DND-41 (cell line): ENCODE measurements around the gene LRRC59.

Source experiments
- ATAC-seq: fragments of 200-7000 bp; cut with Tn5 transposase; 3 replicates; pipeline ENCODE4 v1.9.1; 2021; ENCODE audit warnings: low read depth; ENCODE audit not compliant: insufficient read depth
- DNase-seq: peaks from one replicate; pipeline ENCODE4 v3.0.0-alpha.2; 2020
- H2AFZ ChIP-seq: 2 replicates; pipeline ENCODE4 v1.6.0; 2012; ENCODE audit warnings: low read depth, low read length
- H3K27ac ChIP-seq: 2 replicates; pipeline ENCODE4 v1.5.1; 2012; ENCODE audit warnings: low read length, inconsistent platforms
- H3K27me3 ChIP-seq: fragments of 200-600 bp; sonication (generic); 2 replicates; pipeline ENCODE4 v1.6.0; 2012; ENCODE audit warnings: low read length, mild to moderate bottlenecking, inconsistent platforms; ENCODE audit not compliant: insufficient read depth, poor library complexity
- H3K36me3 ChIP-seq: 2 replicates; pipeline ENCODE4 v1.5.1; 2012; ENCODE audit warnings: low read length, inconsistent platforms; ENCODE audit not compliant: insufficient read depth
- H3K4me1 ChIP-seq: 2 replicates; pipeline ENCODE4 v1.5.1; 2012; ENCODE audit warnings: mild to moderate bottlenecking, low read length; ENCODE audit not compliant: insufficient read depth
- H3K4me2 ChIP-seq: 2 replicates; pipeline ENCODE4 v1.6.0; 2012; ENCODE audit warnings: mild to moderate bottlenecking, moderate library complexity, low read length, inconsistent platforms; ENCODE audit not compliant: insufficient read depth
- H3K4me3 ChIP-seq, 2 experiments: fragments of 200-600 bp in 1 of 2; shearing (Covaris generic) in 1 of 2; 2 replicates each; pipeline ENCODE4 v1.5.1; 2012 to 2016; ENCODE audit warnings: inconsistent platforms in 2 of 2, low read length in 2 of 2, mild to moderate bottlenecking in 2 of 2, low read depth in 1 of 2, moderate library complexity in 1 of 2
- H3K79me2 ChIP-seq: 2 replicates; pipeline ENCODE4 v1.6.0; 2012; ENCODE audit warnings: low read length, inconsistent platforms; ENCODE audit not compliant: insufficient read depth
- H3K9ac ChIP-seq: 2 replicates; pipeline ENCODE4 v1.6.0; 2012; ENCODE audit warnings: low read depth, mild to moderate bottlenecking, inconsistent platforms, low read length, moderate library complexity
- H3K9me3 ChIP-seq: 2 replicates; pipeline ENCODE4 v1.5.1; 2012; ENCODE audit warnings: low read length, moderate library complexity, mild to moderate bottlenecking, inconsistent platforms; ENCODE audit not compliant: insufficient read depth, severe bottlenecking
- H4K20me1 ChIP-seq: 2 replicates; pipeline ENCODE4 v1.6.0; 2012; ENCODE audit warnings: low read length; ENCODE audit not compliant: insufficient read depth
- EZH2 ChIP-seq: IDR thresholded peaks from 3 replicates; pipeline ENCODE4 v1.6.1; 2012; ENCODE audit warnings: borderline replicate concordance, low read depth, mild to moderate bottlenecking, moderate library complexity, low read length, inconsistent platforms; ENCODE audit not compliant: severe bottlenecking
- TF ChIP-seq, protein P1 (sequence below): IDR thresholded peaks from 2 replicates; pipeline ENCODE4 v1.5.1; 2012; ENCODE audit warnings: borderline replicate concordance, low read length, moderate library complexity, mild to moderate bottlenecking; ENCODE audit not compliant: poor library complexity, severe bottlenecking; ENCODE audit errors: extremely low read depth

LRRC59 gene

DNA sequence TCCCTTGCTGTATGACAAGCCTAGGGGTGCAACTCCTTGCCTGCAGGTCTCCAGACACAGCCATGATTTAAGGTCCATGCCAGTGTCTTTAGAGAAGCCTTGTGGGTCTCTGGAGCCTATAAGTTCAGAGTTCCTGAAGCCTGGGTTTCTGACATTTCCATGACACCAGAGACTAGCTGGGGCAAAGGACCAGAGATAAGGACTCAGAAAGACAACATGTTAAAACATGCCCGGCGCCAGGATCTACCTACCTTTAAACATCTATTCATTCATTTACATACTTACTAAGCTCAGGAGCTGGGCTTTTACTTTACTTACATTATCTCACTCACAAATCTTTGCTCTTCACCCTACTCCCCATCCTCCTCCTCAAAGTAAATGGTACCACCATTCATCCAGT, 25.8 kb downstream of the LRRC59 start:
- ATAC-seq (no peak), DNase-seq (no peak)
- H3K9ac ChIP-seq = peak overlapping the region; percentile 88
- no peaks in the 10 kb centered on the region for H3K9me3 ChIP-seq
- H3K27ac ChIP-seq = peak overlapping the region; percentile 97
- peak overlapping the region; percentile 67 for H3K4me2 ChIP-seq
- H3K36me3 ChIP-seq = peaks cover 66% of the 10 kb centered on the region
- no peaks in the 10 kb centered on the region for H3K27me3 ChIP-seq
- H4K20me1 ChIP-seq = peaks cover 10% of the 10 kb centered on the region; the same call in 1 of the 2 replicates
- TF ChIP-seq, protein P1, sequence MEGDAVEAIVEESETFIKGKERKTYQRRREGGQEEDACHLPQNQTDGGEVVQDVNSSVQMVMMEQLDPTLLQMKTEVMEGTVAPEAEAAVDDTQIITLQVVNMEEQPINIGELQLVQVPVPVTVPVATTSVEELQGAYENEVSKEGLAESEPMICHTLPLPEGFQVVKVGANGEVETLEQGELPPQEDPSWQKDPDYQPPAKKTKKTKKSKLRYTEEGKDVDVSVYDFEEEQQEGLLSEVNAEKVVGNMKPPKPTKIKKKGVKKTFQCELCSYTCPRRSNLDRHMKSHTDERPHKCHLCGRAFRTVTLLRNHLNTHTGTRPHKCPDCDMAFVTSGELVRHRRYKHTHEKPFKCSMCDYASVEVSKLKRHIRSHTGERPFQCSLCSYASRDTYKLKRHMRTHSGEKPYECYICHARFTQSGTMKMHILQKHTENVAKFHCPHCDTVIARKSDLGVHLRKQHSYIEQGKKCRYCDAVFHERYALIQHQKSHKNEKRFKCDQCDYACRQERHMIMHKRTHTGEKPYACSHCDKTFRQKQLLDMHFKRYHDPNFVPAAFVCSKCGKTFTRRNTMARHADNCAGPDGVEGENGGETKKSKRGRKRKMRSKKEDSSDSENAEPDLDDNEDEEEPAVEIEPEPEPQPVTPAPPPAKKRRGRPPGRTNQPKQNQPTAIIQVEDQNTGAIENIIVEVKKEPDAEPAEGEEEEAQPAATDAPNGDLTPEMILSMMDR = no peak
- peak overlapping the region in 1 of 2 experiments; percentile 78; a peak in 2 of 4 replicates for H3K4me3 ChIP-seq
- peaks cover 44% of the 10 kb centered on the region for H3K79me2 ChIP-seq
- H3K4me1 ChIP-seq = peaks cover 34% of the 10 kb centered on the region
- no peak overlapping the region for H2AFZ ChIP-seq

DNA sequence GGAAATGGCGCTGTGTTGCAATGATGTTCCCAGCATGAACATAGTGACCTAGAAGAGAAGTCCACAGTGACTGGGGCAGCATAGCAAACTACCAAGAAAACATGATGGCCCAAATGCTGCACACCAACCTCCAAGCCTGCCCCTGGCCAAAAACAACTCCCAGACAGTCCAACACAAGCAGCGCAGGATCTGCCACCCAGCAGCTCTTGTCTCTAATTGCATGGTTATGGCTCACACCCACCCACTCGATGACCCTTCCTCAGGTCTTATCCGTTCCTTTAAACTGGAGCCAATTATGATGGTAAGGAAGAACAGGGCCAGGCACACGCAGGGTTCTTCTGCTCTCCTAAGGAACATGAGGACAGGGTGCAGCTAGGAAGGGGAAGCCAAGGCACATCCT, 27.3 kb downstream of the LRRC59 start:
- TF ChIP-seq, protein P1 = no peak
- TF ChIP-seq EZH2 = no peak
- Histone ChIP-seq H3K4me3 (no peak overlapping the region), H2AFZ (no peak overlapping the region), H3K4me2 (no peak overlapping the region), H3K79me2 (peaks cover 44% of the 10 kb centered on the region), H3K36me3 (peaks cover 66% of the 10 kb centered on the region), H3K4me1 (peaks cover 24% of the 10 kb centered on the region), H3K9me3 (no peaks in the 10 kb centered on the region), H3K27me3 (no peaks in the 10 kb centered on the region), H4K20me1 (peaks cover 19% of the 10 kb centered on the region; the same call in 1 of the 2 replicates), H3K27ac (no peak overlapping the region), H3K9ac (no peak overlapping the region)
- ATAC-seq (no peak), DNase-seq (no peak)

DNA sequence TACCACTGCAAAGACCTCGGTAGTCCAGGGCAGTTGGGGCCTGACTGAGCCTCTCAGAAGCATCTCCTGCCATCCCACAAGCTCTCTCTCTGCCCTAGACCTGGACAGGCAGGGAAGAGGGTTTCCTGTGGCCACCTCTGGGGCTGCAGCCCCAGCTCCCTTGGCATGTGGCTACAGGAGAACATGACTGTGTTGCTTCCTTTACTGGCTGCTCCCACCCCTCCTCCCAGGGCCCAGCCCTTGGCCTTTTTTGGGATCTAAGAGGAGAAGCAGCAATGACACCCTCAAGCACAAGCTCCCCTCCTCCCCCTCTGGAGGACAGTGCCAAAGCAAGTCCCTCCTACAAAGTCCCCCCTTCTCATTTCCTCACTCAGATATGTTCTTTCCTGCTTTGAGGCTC, 29.9 kb downstream of the LRRC59 start:
- Histone ChIP-seq H3K4me1 (peaks cover 14% of the 10 kb centered on the region), H3K4me2 (no peak overlapping the region), H3K27me3 (no peaks in the 10 kb centered on the region), H3K9ac (no peak overlapping the region), H3K79me2 (peaks cover 29% of the 10 kb centered on the region), H4K20me1 (peaks cover 27% of the 10 kb centered on the region; the same call in 1 of the 2 replicates), H3K36me3 (peaks cover 71% of the 10 kb centered on the region), H3K27ac (no peak overlapping the region), H3K4me3 (no peak overlapping the region), H2AFZ (no peak overlapping the region), H3K9me3 (no peaks in the 10 kb centered on the region)
- no peak for ATAC-seq
- TF ChIP-seq EZH2 = no peak
- TF ChIP-seq, protein P1 = no peak
- DNase-seq = no peak
